Heart left ventricle (tissue), 16 donors: ENCODE results near the gene TECPR2. TPM values are rescaled to one million over a fixed set of nuclear protein-coding genes. Genes with fewer than 3 reads are reported as not detected.

ENCODE experiments used
- ATAC-seq, 4 donors: fragments of 200-7000 bp; cut with Tn5 transposase; one replicate each; pipeline ENCODE4 v1.9.1; 2020 to 2022; ENCODE audit warnings: moderate library complexity in 4 of 4, mild to moderate bottlenecking in 3 of 4, moderate number of reproducible peaks in 1 of 4
- DNase-seq, 5 donors: peaks; one replicate each; pipeline ENCODE4 v3.0.0-alpha.2; 2020
- H3K27ac ChIP-seq, 12 donors: fragments of 200-600 bp; sonication (generic) in 4 of 12; one replicate each; pipeline versions ENCODE4 v1.5.0 to v1.8.0; 2016 to 2022; ENCODE audit warnings: mild to moderate bottlenecking in 2 of 12
- H3K27me3 ChIP-seq, 9 donors: fragments of 200-600 bp; sonication (generic) in 2 of 9; one replicate each; pipeline versions ENCODE4 v1.5.1 to v1.8.0; 2016 to 2022; ENCODE audit warnings: mild to moderate bottlenecking in 3 of 9
- H3K36me3 ChIP-seq, 9 donors: fragments of 200-600 bp; sonication (generic) in 2 of 9; one replicate each; pipeline versions ENCODE4 v1.5.0 to v1.8.0; 2018 to 2022; ENCODE audit warnings: mild to moderate bottlenecking in 2 of 9
- H3K4me1 ChIP-seq, 12 donors: fragments of 200-600 bp; sonication (generic) in 4 of 12; one replicate each; pipeline versions ENCODE4 v1.5.0 to v1.8.0; 2016 to 2022; ENCODE audit warnings: mild to moderate bottlenecking in 3 of 12
- H3K4me3 ChIP-seq, 12 donors: fragments of 200-600 bp; sonication (generic) in 4 of 12; one replicate each; pipeline versions ENCODE4 v1.5.0 to v1.8.0; 2017 to 2022; ENCODE audit warnings: mild to moderate bottlenecking in 9 of 12, moderate library complexity in 4 of 12
- H3K9me3 ChIP-seq, 12 donors: fragments of 200-600 bp; sonication (generic) in 4 of 12; one replicate each; pipeline versions ENCODE4 v1.5.0 to v1.8.0; 2016 to 2022; ENCODE audit warnings: mild to moderate bottlenecking in 1 of 12
- POLR2A ChIP-seq, 2 donors: fragments of 450-650 bp; IDR thresholded peaks; one replicate each; pipeline ENCODE4 v1.6.1; 2017; ENCODE audit warnings: antibody characterized with exemption in 2 of 2, mild to moderate bottlenecking in 2 of 2, moderate library complexity in 2 of 2
- WGBS, 4 donors: extraction: QIAGEN DNeasy Blood & Tissue Kit in 2 of 4; methylation state at CpG; one replicate each; pipeline versions ENCODE4 v1.1.5 to v1.1.7; 2013 to 2018; 5-methylcytosine and 5-hydroxymethylcytosine counted together
- intact Hi-C, 10 donors: fragments of 100-400 bp; cut with DNase I; formaldehyde crosslinking; loops; one replicate each; pipeline versions ENCODE4 v1.11.1 to v1.14.2; 2022
- polyA plus RNA-seq, 2 donors: library from polyadenylated mRNA; stranded (reverse); fragments of 200-250 nt; gene quantifications; one replicate each; pipeline ENCODE4 v1.2.3, GENCODE V29; 2013
- total RNA-seq, 9 donors: library from RNA; depleted of rRNA in 2 of 9; stranded (reverse); fragments of >200 nt in 2 of 9; fragmentation: NEBNext Ultra II Directional in 3 of 9; extraction: Animal tissue kit (Norgen Biotek cat#: 25700) in 3 of 9; gene quantifications; one replicate each; pipeline versions ENCODE4 v1.1.0 to v1.2.4, GENCODE V29; 2016 to 2023
- TF ChIP-seq, protein P1 (sequence below), 12 donors: fragments of 200-600 bp; sonication (generic) in 4 of 12; IDR thresholded peaks; one replicate each; pipeline versions ENCODE4 v1.5.0 to v1.8.0; 2018 to 2022; ENCODE audit warnings: antibody characterized with exemption in 12 of 12, mild to moderate bottlenecking in 5 of 12
- donor health status: ischemic (EF 13 %, LVEDD 7.1; RV severe dilation, severe dysfunction).
- donor health status: healthy with polysubstance abuse.
- donor health status: DM: no; HTN: yes; CAD: no.
- donor health status: DM: no; HTN: no; CAD: no.
- donor health status: ischemic (EF 25% LVEDD 6.9; RV normal size, moderate dysfunction).
- donor health status: ischemic (EF 25% LVEDD 5.7; RV mildly dilated, moderate dysfunction).
- donor health status: healthy.
- donor health status: DM: yes; HTN: yes; CAD: no.
- donor health status: ischemic (EF 35%, LVEDD 5.7; RV mildly dilated, moderate dysfunction).
- donor health status: nonischemic (EF 11% LVEDD 7.7; RV severe dilation, severe dysfunction).
- donor health status: DM: yes; HTN: yes; CAD: no.
- donor health status: PGD.
- donor health status: ischemic (EF 29% LVEDD 5.4; RV normal size, mild dysfunction).
- donor health status: nonischemic (EF 23%, LVEDD 6.1; RV moderate dilation, normal function).

Gene TECPR2
- total and polyA plus RNA-seq, 11 donors: 9.9 to 30.6 (median 22.3) TPM

DNA sequence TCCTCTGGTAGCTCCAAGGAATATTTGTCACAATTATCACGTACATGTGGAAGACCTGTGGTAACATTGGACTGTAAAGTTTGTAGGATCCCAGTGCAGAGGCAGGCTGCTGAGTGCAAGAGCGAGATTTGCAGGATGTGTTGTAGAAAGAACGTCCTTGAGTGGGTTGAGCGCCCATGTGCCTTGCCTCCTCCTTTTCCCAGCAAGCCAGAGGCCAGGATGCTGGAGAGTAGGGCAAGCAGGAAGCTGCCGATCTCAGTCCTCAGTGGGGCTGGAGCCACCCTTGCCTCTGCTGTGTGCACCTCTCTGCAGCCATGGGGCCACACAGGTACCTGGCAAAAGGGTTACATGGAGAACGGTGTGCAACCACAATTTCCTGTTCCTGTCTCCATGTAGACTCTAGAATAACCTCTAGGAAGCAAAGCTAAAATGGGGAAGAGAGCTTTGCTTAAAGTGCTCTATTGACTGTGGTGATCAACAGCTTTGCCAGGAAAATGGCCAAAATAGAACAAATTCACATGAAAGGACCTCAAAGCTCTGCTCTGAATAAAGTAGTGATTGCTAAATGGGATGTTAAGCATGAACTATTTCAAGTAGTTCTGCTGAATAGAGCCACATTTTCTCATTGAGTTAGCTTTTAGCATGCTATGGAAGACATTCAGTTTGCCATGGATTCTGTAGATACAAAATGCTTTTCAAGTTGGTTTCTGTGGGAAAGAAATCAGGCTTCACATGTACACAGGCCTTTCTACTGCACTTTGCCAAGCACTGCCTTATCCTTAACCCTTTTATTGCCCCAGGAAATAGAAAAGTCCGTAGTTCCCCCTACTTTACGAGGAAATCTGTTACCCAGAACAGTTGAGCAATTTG is 109.4 kb downstream of the TECPR2 start:
- Histone ChIP-seq H3K27me3 (no peaks in the 10 kb centered on the region), H3K4me1 (peaks cover 0 to 18% (median 6%) of the 10 kb centered on the region in 12 donors), H3K36me3 (peaks cover 0 to 30% (median 10%) of the 10 kb centered on the region in 9 donors), H3K27ac (no peak overlapping the region), H3K4me3 (no peak overlapping the region), H3K9me3 (no peaks in the 10 kb centered on the region)
- intact Hi-C loops: no loop called here
- ATAC-seq (no peak), DNase-seq (peak in 1 of 5 donors; percentile 3)
- no peak for TF ChIP-seq POLR2A (IDR thresholded peaks at IDR 0.05)
- TF ChIP-seq, protein P1, sequence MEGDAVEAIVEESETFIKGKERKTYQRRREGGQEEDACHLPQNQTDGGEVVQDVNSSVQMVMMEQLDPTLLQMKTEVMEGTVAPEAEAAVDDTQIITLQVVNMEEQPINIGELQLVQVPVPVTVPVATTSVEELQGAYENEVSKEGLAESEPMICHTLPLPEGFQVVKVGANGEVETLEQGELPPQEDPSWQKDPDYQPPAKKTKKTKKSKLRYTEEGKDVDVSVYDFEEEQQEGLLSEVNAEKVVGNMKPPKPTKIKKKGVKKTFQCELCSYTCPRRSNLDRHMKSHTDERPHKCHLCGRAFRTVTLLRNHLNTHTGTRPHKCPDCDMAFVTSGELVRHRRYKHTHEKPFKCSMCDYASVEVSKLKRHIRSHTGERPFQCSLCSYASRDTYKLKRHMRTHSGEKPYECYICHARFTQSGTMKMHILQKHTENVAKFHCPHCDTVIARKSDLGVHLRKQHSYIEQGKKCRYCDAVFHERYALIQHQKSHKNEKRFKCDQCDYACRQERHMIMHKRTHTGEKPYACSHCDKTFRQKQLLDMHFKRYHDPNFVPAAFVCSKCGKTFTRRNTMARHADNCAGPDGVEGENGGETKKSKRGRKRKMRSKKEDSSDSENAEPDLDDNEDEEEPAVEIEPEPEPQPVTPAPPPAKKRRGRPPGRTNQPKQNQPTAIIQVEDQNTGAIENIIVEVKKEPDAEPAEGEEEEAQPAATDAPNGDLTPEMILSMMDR (IDR thresholded peaks at IDR 0.05): no peak
- WGBS, 4 donors: 87 to 91% (median 89%) methylated on average over 8 of the region's 8 CpGs

DNA sequence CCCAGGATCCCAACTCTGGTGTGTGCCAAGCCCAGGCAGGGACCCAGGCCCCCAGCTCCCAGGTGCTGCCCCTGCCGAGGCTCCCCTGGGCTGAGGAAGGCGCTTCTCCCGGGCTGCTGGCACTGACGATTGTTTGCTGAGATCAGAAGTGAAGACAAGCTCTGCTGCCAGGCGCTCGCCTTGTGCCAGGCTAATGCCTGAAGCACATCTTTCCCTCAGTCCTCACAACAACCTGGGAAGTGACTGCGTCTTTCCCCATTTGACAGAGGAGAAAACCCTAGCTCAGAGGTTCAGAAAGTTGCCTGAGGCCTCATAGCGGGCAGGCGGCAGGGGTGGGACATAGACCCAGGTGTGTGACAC is 110.0 kb downstream of the TECPR2 start:
- H3K36me3 ChIP-seq: peaks cover 0 to 25% (median 10%) of the 10 kb centered on the region in 9 donors
- H3K27ac ChIP-seq: no peak overlapping the region
- TF ChIP-seq, protein P1 (IDR thresholded peaks at IDR 0.05): no peak
- no peak for TF ChIP-seq POLR2A (IDR thresholded peaks at IDR 0.05)
- H3K9me3 ChIP-seq: no peaks in the 10 kb centered on the region
- peaks cover 0 to 18% (median 6%) of the 10 kb centered on the region in 12 donors for H3K4me1 ChIP-seq
- WGBS, 4 donors: 85 to 91% (median 89%) methylated on average over 7 to 9 of the region's 9 CpGs
- intact Hi-C loops: no loop called here
- no peak overlapping the region for H3K4me3 ChIP-seq
- DNase-seq: peak in 1 of 5 donors; percentile 20
- no peak for ATAC-seq
- no peaks in the 10 kb centered on the region for H3K27me3 ChIP-seq

GRCh38 chr14:102473559-102473958 is 110.8 kb downstream of the TECPR2 start:
- DNase-seq (no peak), ATAC-seq (no peak)
- H3K27me3 ChIP-seq: no peaks in the 10 kb centered on the region
- H3K4me1 ChIP-seq: peaks cover 0 to 18% (median 6%) of the 10 kb centered on the region in 12 donors
- H3K4me3 ChIP-seq: no peak overlapping the region
- 96 to 100% (median 98%) methylated on average over 2 of the region's 2 CpGs for WGBS, 4 donors
- peaks cover 0 to 20% (median 10%) of the 10 kb centered on the region in 9 donors for H3K36me3 ChIP-seq
- TF ChIP-seq, protein P1 (IDR thresholded peaks at IDR 0.05): no peak
- no peak for TF ChIP-seq POLR2A (IDR thresholded peaks at IDR 0.05)
- intact Hi-C loops: no loop called here
- H3K27ac ChIP-seq: no peak overlapping the region
- H3K9me3 ChIP-seq: no peaks in the 10 kb centered on the region

DNA sequence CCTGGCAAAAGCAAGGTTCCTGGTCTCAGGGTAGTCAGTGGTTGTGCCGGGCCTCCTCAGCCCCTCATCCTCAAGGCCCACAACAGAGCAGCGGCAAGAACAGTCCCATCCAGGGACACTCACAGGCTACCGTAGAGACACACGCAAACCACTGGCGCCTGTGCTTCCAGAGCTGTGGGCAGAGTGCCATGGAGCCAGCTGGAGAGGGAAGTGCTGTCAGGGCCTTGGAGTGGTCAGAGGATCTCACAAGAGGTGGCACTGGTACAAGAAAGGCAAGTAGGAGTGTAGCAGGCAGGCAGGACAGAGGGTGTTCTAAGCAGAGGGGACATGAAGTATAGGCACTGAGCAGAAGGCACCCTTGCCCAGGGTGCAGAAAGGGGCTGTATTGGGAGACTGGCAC is 112.2 kb downstream of the TECPR2 start:
- no peak for TF ChIP-seq POLR2A (IDR thresholded peaks at IDR 0.05)
- TF ChIP-seq, protein P1 (IDR thresholded peaks at IDR 0.05): no peak
- Histone ChIP-seq H3K9me3 (no peaks in the 10 kb centered on the region), H3K4me3 (peak overlapping the region in 2 of 12 donors; percentile 15 to 36), H3K36me3 (peaks cover 0 to 20% (median 6%) of the 10 kb centered on the region in 9 donors), H3K27ac (peak overlapping the region in 9 of 12 donors; percentile 24 to 77 (median 59)), H3K4me1 (peaks cover 0 to 24% (median 14%) of the 10 kb centered on the region in 12 donors), H3K27me3 (no peaks in the 10 kb centered on the region)
- intact Hi-C loops: no loop called here
- DNase-seq: peak; percentile 73 to 92 (median 89)
- WGBS, 4 donors: 37 to 73% (median 47%) methylated on average over 4 to 5 of the region's 5 CpGs
- peak; percentile 81 to 96 (median 95) for ATAC-seq
